Activated CD8-positive, alpha-beta T cell treated with anti-CD3 and anti-CD28 coated beads for 36 hours (primary cell): ENCODE results near the gene PDE2A. TPM values are rescaled to one million over a fixed set of nuclear protein-coding genes. Genes with fewer than 3 reads are reported as not detected.

Experiments
- ATAC-seq: fragments of 200-7000 bp; cut with Tn5 transposase; one replicate; pipeline ENCODE4 v1.10.0; 2021; ENCODE audit warnings: mild to moderate bottlenecking, moderate library complexity
- CTCF ChIA-PET: fragments of 350-600 bp; sonication (Branson Sonifier 250); formaldehyde crosslinking; loops from one replicate; lab custom pipeline; 2021; ENCODE audit warnings: antibody characterized with exemption; lab: Charles Lee
- POLR2A ChIA-PET: fragments of 350-600 bp; sonication (Branson Sonifier 250); formaldehyde crosslinking; loops from one replicate; lab custom pipeline; 2021; ENCODE audit warnings: antibody characterized with exemption; lab: Charles Lee
- DNase-seq: peaks from one replicate; pipeline ENCODE4 v3.0.0-alpha.2; 2020
- H3K27ac Mint-ChIP-seq: one replicate; pipeline ENCODE4 v1.8.0; 2021; ENCODE audit warnings: mild to moderate bottlenecking, mixed read lengths
- H3K27me3 Mint-ChIP-seq: one replicate; pipeline ENCODE4 v1.8.0; 2021; ENCODE audit warnings: mixed read lengths
- H3K36me3 Mint-ChIP-seq: one replicate; pipeline ENCODE4 v1.8.0; 2021; ENCODE audit warnings: low read depth, mixed read lengths
- H3K4me1 Mint-ChIP-seq: one replicate; pipeline ENCODE4 v1.8.0; 2021; ENCODE audit warnings: low read depth, mixed read lengths
- H3K4me3 Mint-ChIP-seq: one replicate; pipeline ENCODE4 v1.8.0; 2021; ENCODE audit warnings: mild to moderate bottlenecking, moderate library complexity, mixed read lengths
- H3K9me3 Mint-ChIP-seq: one replicate; pipeline ENCODE4 v1.8.0; 2021; ENCODE audit warnings: mixed read lengths
- intact Hi-C: fragments of 100-400 bp; cut with micrococcal nuclease; formaldehyde crosslinking; loops from one replicate; pipeline ENCODE4 v1.10.0; 2022
- total RNA-seq, 2 experiments: library from RNA; stranded (reverse); gene quantifications; one replicate each; pipeline ENCODE4 v1.2.3, GENCODE V29; 2021
- TF ChIP-seq, protein P1 (sequence below): fragments of 200-600 bp; IDR thresholded peaks from one replicate; pipeline ENCODE4 v1.8.0; 2022; ENCODE audit warnings: antibody characterized with exemption, mild to moderate bottlenecking

The PDE2A gene
- total RNA-seq, 2 experiments from 2014 or later, result 0.14 to 0.72 TPM

DNA sequence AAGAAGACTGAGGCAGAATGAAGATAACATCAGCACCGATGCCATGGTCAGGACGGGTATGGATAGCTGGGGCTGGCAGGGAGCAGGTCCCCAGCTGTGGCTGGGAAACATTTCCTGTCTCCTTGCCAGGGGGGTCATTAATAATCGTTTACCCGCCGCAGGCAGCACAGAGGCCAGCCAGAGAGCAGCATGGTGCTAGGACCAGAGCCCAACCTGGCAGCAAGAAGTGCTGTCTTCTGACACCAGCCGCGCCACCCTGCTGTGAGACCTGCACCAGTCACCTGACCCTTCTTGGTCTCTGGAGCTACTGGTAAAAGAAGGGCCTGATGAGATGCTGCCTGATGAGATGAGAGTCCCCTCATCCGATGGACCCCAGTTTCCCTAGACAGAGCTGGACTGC lies 36.3 kb downstream of the PDE2A start:
- no peak overlapping the region for H3K27ac Mint-ChIP-seq
- POLR2A ChIA-PET, result interaction anchor here (1.0 kb wide), 1 partner anchor 191 kb away, joined by 3 read pairs; no protein-coding TSS in a partner anchor
- no peak overlapping the region for H3K4me3 Mint-ChIP-seq
- ATAC-seq, result no peak
- intact Hi-C loops, result no loop called here
- no peaks in the 10 kb centered on the region for H3K9me3 Mint-ChIP-seq
- CTCF ChIA-PET, result interaction anchor here (1.0 to 17.0 kb wide), 6 partner anchors 30 to 493 kb away, joined by 3 to 171 read pairs (median 4); no protein-coding TSS in a partner anchor
- no peaks in the 10 kb centered on the region for H3K4me1 Mint-ChIP-seq
- DNase-seq, result no peak
- TF ChIP-seq, protein P1, sequence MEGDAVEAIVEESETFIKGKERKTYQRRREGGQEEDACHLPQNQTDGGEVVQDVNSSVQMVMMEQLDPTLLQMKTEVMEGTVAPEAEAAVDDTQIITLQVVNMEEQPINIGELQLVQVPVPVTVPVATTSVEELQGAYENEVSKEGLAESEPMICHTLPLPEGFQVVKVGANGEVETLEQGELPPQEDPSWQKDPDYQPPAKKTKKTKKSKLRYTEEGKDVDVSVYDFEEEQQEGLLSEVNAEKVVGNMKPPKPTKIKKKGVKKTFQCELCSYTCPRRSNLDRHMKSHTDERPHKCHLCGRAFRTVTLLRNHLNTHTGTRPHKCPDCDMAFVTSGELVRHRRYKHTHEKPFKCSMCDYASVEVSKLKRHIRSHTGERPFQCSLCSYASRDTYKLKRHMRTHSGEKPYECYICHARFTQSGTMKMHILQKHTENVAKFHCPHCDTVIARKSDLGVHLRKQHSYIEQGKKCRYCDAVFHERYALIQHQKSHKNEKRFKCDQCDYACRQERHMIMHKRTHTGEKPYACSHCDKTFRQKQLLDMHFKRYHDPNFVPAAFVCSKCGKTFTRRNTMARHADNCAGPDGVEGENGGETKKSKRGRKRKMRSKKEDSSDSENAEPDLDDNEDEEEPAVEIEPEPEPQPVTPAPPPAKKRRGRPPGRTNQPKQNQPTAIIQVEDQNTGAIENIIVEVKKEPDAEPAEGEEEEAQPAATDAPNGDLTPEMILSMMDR, result no peak
- no peaks in the 10 kb centered on the region for H3K36me3 Mint-ChIP-seq
- peaks cover 3% of the 10 kb centered on the region for H3K27me3 Mint-ChIP-seq

DNA sequence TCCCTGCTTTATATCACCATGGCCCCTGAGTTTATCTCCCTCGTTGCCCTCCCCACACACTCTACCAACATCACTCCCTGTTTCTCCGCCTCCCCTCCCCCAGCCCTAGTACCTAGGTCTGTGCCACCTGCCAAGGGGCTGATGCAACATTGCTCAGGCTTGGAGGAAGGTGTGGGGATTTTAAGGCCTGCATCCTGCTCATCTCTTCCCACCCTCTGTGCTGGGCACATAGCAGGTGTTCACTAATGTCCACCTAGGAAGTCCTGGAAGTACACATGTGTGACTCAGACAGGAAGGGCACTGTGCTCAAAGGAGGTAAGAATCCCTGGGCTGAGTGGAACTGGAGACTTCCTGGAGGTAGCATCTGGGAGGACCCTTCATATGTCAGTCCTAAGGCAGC lies 37.0 kb downstream of the PDE2A start:
- Mint-ChIP-seq H3K4me1 (no peaks in the 10 kb centered on the region), H3K36me3 (no peaks in the 10 kb centered on the region), H3K9me3 (no peaks in the 10 kb centered on the region), H3K27ac (no peak overlapping the region), H3K4me3 (no peak overlapping the region), H3K27me3 (peaks cover 3% of the 10 kb centered on the region)
- no peak for DNase-seq
- intact Hi-C loops, result no loop called here
- ATAC-seq, result no peak
- POLR2A ChIA-PET, result no interaction called here
- TF ChIP-seq, protein P1, result no peak
- CTCF ChIA-PET, result interaction anchor here (1.3 to 17.0 kb wide), 3 partner anchors 31 to 493 kb away, joined by 3 to 171 read pairs (median 5); no protein-coding TSS in a partner anchor

DNA sequence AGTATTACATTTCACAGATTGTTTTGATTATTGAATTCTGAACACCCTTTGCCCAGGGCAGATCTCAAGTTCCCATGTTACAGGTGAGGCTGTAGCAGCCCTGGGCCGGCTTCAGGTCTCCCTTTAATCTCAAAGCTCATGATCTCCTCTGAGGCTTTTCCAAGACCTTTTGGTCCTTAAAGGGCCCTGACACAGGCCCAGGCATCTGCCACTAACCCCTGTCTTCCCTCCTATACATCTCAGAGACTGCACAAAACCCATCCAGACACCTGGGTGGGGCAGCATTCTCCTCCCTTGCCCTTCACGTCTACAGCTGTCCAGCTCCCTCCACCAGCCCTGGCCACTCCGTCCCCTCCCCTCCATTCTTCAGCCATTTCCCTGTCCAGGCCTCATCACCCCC lies 37.8 kb downstream of the PDE2A start:
- TF ChIP-seq, protein P1, result no peak
- Mint-ChIP-seq H3K4me1 (no peaks in the 10 kb centered on the region), H3K27me3 (peaks cover 3% of the 10 kb centered on the region), H3K27ac (no peak overlapping the region), H3K9me3 (no peaks in the 10 kb centered on the region), H3K4me3 (no peak overlapping the region), H3K36me3 (no peaks in the 10 kb centered on the region)
- no peak for DNase-seq
- ChIA-PET POLR2A (interaction anchor here (1.0 kb wide), 1 partner anchor 18 kb away, joined by 3 read pairs; no protein-coding TSS in a partner anchor), CTCF (interaction anchor here (1.2 to 17.0 kb wide), 4 partner anchors 46 to 492 kb away, joined by 3 to 171 read pairs (median 6); no protein-coding TSS in a partner anchor)
- intact Hi-C loops, result no loop called here
- no peak for ATAC-seq

DNA sequence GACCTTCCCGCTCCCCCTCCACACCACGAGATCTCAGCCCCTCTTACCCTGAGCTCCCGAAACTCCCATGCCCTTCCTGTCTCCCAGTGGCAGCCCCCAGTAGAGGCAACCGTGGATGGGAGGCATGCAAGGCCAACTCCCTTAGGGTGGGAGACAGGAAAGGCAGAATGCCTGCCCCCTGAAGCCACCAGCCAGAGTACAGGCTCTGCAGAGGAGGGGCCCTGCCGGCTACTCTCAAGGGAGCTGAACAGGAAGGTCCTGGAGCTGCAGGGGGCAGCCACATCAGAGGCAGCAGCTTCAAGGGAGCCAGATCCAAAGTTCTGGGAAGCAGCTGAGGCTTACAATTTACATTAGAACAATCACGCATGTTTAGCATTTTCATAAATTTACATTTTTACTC lies 38.3 kb downstream of the PDE2A start:
- Mint-ChIP-seq H3K27me3 (peaks cover 3% of the 10 kb centered on the region), H3K4me1 (no peaks in the 10 kb centered on the region), H3K27ac (no peak overlapping the region), H3K9me3 (no peaks in the 10 kb centered on the region), H3K36me3 (no peaks in the 10 kb centered on the region), H3K4me3 (no peak overlapping the region)
- no peak for DNase-seq
- intact Hi-C loops, result no loop called here
- ATAC-seq, result no peak
- ChIA-PET POLR2A (interaction anchor here (1.0 to 1.1 kb wide), 2 partner anchors 18 to 22 kb away, joined by 3 read pairs; no protein-coding TSS in a partner anchor), CTCF (interaction anchor here (1.1 to 17.0 kb wide), 4 partner anchors 47 to 164 kb away, joined by 3 to 171 read pairs (median 6); no protein-coding TSS in a partner anchor)
- TF ChIP-seq, protein P1, result no peak

DNA sequence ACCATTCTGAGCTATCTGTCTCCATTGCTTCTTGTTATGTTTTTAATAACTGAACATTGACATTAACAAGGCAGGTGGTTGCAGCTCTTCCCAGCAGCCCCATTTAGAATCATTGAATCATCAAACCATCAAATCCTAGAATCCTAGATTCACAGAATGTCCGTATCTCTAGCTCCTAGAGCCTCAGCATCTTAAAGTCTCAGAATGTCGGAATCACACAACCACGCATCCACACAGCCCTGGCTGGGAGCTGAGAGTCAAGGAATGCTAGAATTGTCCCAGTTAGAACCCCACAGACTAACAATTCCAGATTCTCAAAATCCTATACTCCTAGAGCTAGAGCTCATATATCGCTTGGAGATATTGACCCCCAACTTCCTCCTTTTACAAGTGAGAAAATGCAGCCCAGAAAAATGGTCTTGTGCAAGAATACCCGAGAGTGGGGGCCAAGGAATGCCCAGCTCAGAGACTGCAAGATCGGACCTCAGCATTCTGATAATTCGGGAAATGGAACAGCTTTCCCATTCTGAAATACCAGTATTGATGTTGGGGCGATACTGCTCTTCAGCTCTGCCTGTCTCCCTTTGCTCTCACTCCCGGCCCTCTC lies 38.8 kb downstream of the PDE2A start:
- no peaks in the 10 kb centered on the region for H3K9me3 Mint-ChIP-seq
- no peaks in the 10 kb centered on the region for H3K4me1 Mint-ChIP-seq
- ChIA-PET POLR2A (interaction anchor here (1.1 kb wide), 1 partner anchor 21 kb away, joined by 3 read pairs; no protein-coding TSS in a partner anchor), CTCF (interaction anchor here (1.0 to 17.0 kb wide), 4 partner anchors 47 to 164 kb away, joined by 3 to 171 read pairs (median 4); no protein-coding TSS in a partner anchor)
- intact Hi-C loops, result no loop called here
- H3K27me3 Mint-ChIP-seq, result peaks cover 3% of the 10 kb centered on the region
- no peaks in the 10 kb centered on the region for H3K36me3 Mint-ChIP-seq
- no peak for DNase-seq
- H3K4me3 Mint-ChIP-seq, result no peak overlapping the region
- no peak for ATAC-seq
- TF ChIP-seq, protein P1, result no peak
- no peak overlapping the region for H3K27ac Mint-ChIP-seq
